ENCODE results near the gene SRGAP3.

SRGAP3 gene

GRCh38 chr3:9069971-9070370, 179.5 kb downstream of the SRGAP3 start:
- Histone ChIP-seq H3K27me3 (no peaks in the 10 kb centered on the region), H3K9me3 (no peaks in the 10 kb centered on the region), H3K4me3 (ENCODE audit: low read depth in 1 of 2, low read length in 1 of 2) (no peak overlapping the region), H3K27ac (no peak overlapping the region), H3K4me1 (ENCODE audit: control insufficient read depth in 1 of 2, insufficient read depth in 1 of 2, low read depth in 1 of 2, low read length in 1 of 2) (peaks cover 0 to 4% of the 10 kb centered on the region in 2 experiments), H3K36me3 (no peaks in the 10 kb centered on the region)
- TF ChIP-seq CTCF (IDR thresholded peaks at IDR 0.05), result no peak

- Histone ChIP-seq H3K4me3 (ENCODE audit: low read depth in 1 of 2, low read length in 1 of 2) (no peak overlapping the region), H3K27me3 (no peaks in the 10 kb centered on the region), H3K27ac (no peak overlapping the region), H3K9me3 (no peaks in the 10 kb centered on the region), H3K36me3 (no peaks in the 10 kb centered on the region), H3K4me1 (ENCODE audit: control insufficient read depth in 1 of 2, insufficient read depth in 1 of 2, low read depth in 1 of 2, low read length in 1 of 2) (peaks cover 0 to 4% of the 10 kb centered on the region in 2 experiments)
- TF ChIP-seq CTCF (IDR thresholded peaks at IDR 0.05), result no peak
Measured at GRCh38 chr3:9068051-9068450, 181.4 kb downstream of the SRGAP3 start.

DNA sequence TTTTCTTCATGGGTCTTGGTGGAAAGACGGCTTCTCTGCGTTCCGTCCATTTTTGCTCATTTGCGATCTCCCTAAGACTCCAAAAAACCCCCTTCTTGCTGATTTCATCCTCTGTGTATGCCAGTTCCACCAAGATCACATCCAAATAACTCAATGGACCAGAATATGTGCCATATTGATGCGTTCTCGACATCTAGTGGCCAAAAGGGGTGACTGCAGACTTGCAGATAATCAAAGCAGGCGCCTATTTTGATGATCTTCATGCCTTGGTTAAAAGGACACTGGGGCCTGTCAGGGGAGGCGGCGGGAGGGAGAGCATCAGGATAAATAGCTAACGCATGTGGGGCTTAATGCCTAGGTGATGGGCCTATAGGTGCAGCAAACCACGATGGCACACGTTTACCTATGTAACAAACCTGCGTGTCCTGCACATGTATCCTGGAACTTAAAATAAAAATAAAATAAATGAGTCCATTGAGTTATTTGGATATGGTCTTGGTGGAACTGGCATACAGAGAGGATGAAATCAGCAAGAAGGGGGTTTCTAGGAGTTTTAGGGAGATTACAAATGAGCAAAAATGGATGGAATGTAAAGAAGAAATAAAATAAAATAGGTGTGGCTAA, 182.0 kb downstream of the SRGAP3 start:
- no peak for TF ChIP-seq CTCF (IDR thresholded peaks at IDR 0.05)
- peaks cover 0 to 4% of the 10 kb centered on the region in 2 experiments for H3K4me1 ChIP-seq (ENCODE audit: control insufficient read depth in 1 of 2, insufficient read depth in 1 of 2, low read depth in 1 of 2, low read length in 1 of 2)
- H3K9me3 ChIP-seq, result no peaks in the 10 kb centered on the region
- no peaks in the 10 kb centered on the region for H3K27me3 ChIP-seq
- H3K4me3 ChIP-seq (ENCODE audit: low read depth in 1 of 2, low read length in 1 of 2), result no peak overlapping the region
- no peak overlapping the region for H3K27ac ChIP-seq
- no peaks in the 10 kb centered on the region for H3K36me3 ChIP-seq

DNA sequence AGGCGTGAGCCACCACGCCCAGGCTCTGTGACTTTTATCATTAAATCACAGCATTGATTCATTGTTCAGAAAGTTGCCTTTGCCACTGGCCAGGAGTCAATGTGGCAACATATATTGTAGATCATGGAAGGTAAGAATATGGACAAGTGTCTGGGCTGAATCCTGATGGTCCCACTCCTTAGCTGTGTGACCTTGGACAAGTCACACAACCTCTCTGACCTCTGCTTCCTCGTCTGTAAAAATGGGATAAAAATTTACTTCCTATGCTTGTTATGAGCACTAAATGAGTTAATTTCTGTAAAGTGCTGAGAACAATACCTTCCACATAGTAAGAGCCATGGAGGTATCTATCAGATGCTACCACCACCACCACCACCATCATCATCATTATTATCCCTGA, 182.7 kb downstream of the SRGAP3 start:
- Histone ChIP-seq H3K9me3 (no peaks in the 10 kb centered on the region), H3K27me3 (no peaks in the 10 kb centered on the region), H3K27ac (no peak overlapping the region), H3K36me3 (no peaks in the 10 kb centered on the region), H3K4me3 (ENCODE audit: low read depth in 1 of 2, low read length in 1 of 2) (no peak overlapping the region), H3K4me1 (ENCODE audit: control insufficient read depth in 1 of 2, insufficient read depth in 1 of 2, low read depth in 1 of 2, low read length in 1 of 2) (peaks cover 0 to under 1% of the 10 kb centered on the region in 2 experiments)
- no peak for TF ChIP-seq CTCF (IDR thresholded peaks at IDR 0.05)

GRCh38 chr3:9066141-9066540, 183.3 kb downstream of the SRGAP3 start:
- no peak overlapping the region for H3K4me3 ChIP-seq (ENCODE audit: low read depth in 1 of 2, low read length in 1 of 2)
- no peaks in the 10 kb centered on the region for H3K27me3 ChIP-seq
- TF ChIP-seq CTCF (IDR thresholded peaks at IDR 0.05), result no peak
- no peaks in the 10 kb centered on the region for H3K36me3 ChIP-seq
- no peak overlapping the region for H3K27ac ChIP-seq
- no peaks in the 10 kb centered on the region for H3K9me3 ChIP-seq
- H3K4me1 ChIP-seq (ENCODE audit: control insufficient read depth in 1 of 2, insufficient read depth in 1 of 2, low read depth in 1 of 2, low read length in 1 of 2), result no peaks in the 10 kb centered on the region
